HUES64 (cell line): Measurements from ENCODE around the gene GYG2.

Experiments
- H3K27ac ChIP-seq: 2 replicates; pipeline ENCODE4 v1.7.0; 2013; ENCODE audit warnings: low read depth, low read length, inconsistent platforms
- H3K27me3 ChIP-seq: 2 replicates; pipeline ENCODE4 v1.6.1; 2013; ENCODE audit warnings: mild to moderate bottlenecking, low read length; ENCODE audit not compliant: insufficient read depth
- H3K36me3 ChIP-seq: 2 replicates; pipeline ENCODE4 v1.6.1; 2013; ENCODE audit warnings: mild to moderate bottlenecking, low read length; ENCODE audit not compliant: insufficient read depth
- H3K4me1 ChIP-seq: 2 replicates; pipeline ENCODE4 v1.6.1; 2013; ENCODE audit warnings: mild to moderate bottlenecking, low read length, moderate library complexity; ENCODE audit not compliant: insufficient read depth
- H3K4me3 ChIP-seq: 2 replicates; pipeline ENCODE4 v1.5.1; 2013; ENCODE audit warnings: mild to moderate bottlenecking, low read length, moderate library complexity
- H3K9ac ChIP-seq: 2 replicates; pipeline ENCODE4 v1.6.1; 2013; ENCODE audit warnings: mild to moderate bottlenecking, low read depth, low read length
- H3K9me3 ChIP-seq: 2 replicates; pipeline ENCODE4 v1.6.1; 2013; ENCODE audit warnings: low read depth, low read length; ENCODE audit not compliant: insufficient read depth
- WGBS: fragments of 150-250, 120-280 bp; methylation state at CpG from one replicate; pipeline ENCODE4 v1.1.7; 2013; ENCODE audit warnings: missing lambda C conversion rate; 5-methylcytosine and 5-hydroxymethylcytosine counted together

Gene GYG2

GRCh38 chrX:2931155-2931554 lies 102.4 kb downstream of the GYG2 start:
- 39% methylated on average over 2 of the region's 2 CpGs for WGBS
- Histone ChIP-seq H3K9me3 (no peaks in the 10 kb centered on the region), H3K4me3 (peak overlapping the region; percentile 21; the same call in 1 of the 2 replicates), H3K36me3 (no peaks in the 10 kb centered on the region), H3K27ac (peak overlapping the region; percentile 78), H3K27me3 (no peaks in the 10 kb centered on the region), H3K4me1 (peaks cover 6% of the 10 kb centered on the region; the same call in 1 of the 2 replicates), H3K9ac (peak overlapping the region; percentile 36; the same call in 1 of the 2 replicates)

GRCh38 chrX:2931612-2932011 lies 102.9 kb downstream of the GYG2 start:
- Histone ChIP-seq H3K27ac (peak overlapping the region; percentile 78), H3K9me3 (no peaks in the 10 kb centered on the region), H3K36me3 (no peaks in the 10 kb centered on the region), H3K27me3 (no peaks in the 10 kb centered on the region), H3K4me3 (peak overlapping the region; percentile 21; the same call in 1 of the 2 replicates), H3K4me1 (peaks cover 6% of the 10 kb centered on the region; the same call in 1 of the 2 replicates), H3K9ac (0 out of 2 replicates have a peak overlapping the region, but pooled peaks have one; percentile 36)
- WGBS, result 12% methylated on average over 4 of the region's 4 CpGs
